K562 (cell line): ENCODE results near the gene TACR2. TPM values are rescaled to one million over a fixed set of nuclear protein-coding genes. Genes with fewer than 3 reads are reported as not detected.

Experiments used
- HMGN3 ChIP-seq: IDR thresholded peaks from 2 replicates; pipeline ENCODE4 v1.6.1; 2011; ENCODE audit warnings: borderline replicate concordance, low read depth, mild to moderate bottlenecking, mixed read lengths, low read length; ENCODE audit not compliant: insufficient read length; ENCODE audit errors: extremely low read depth
- MEF2D ChIP-seq: conservative IDR thresholded peaks from 2 replicates; pipeline ENCODE4 v1.6.1; 2016; ENCODE audit warnings: low read depth, missing genetic modification characterization, missing compliant biosample characterization
- MXD1 ChIP-seq: fragments of 250-450 bp; sonication (Bioruptor Pico); IDR thresholded peaks from 2 replicates; pipeline ENCODE4 v1.8.0; 2021; ENCODE audit warnings: borderline replicate concordance, mild to moderate bottlenecking, moderate library complexity; ENCODE audit not compliant: poor library complexity, severe bottlenecking
- SMAD3 ChIP-seq: fragments of 450-650 bp; formaldehyde crosslinking; conservative IDR thresholded peaks from 2 replicates; pipeline ENCODE4 v1.4.0; 2020; ENCODE audit warnings: mild to moderate bottlenecking
- TFAM ChIP-seq: fragments of 250-450 bp; sonication (Bioruptor Pico); conservative IDR thresholded peaks from 2 replicates; pipeline ENCODE4 v1.5.0; 2021; ENCODE audit warnings: mild to moderate bottlenecking, moderate library complexity
- ZFX ChIP-seq: sonication (generic); formaldehyde crosslinking; IDR thresholded peaks from 2 replicates; pipeline ENCODE4 v1.8.0; 2022; ENCODE audit warnings: mild to moderate bottlenecking, missing genetic modification reagents, moderate library complexity
- polyA plus RNA-seq, 8 experiments: library from polyadenylated mRNA; depleted of rRNA in 4 of 8; stranded (reverse) in 5 of 8; unstranded in 3 of 8; fragments of >200 nt; fragmentation: Nextera tagmentation in 2 of 8; fragmentation: Illumina TruSeq in 1 of 8; extraction: Ambion mirVana in 2 of 8; extraction: Trizol in 1 of 8; gene quantifications; 2 replicates each; pipeline versions ENCODE4 v1.2.1 to v1.2.3, GENCODE V29; 2011 to 2014; ENCODE audit warnings: inconsistent platforms in 1 of 8, missing spikeins in 1 of 8
- total RNA-seq, 7 experiments: library from RNA; depleted of rRNA in 6 of 7; stranded (reverse); fragments of >200 nt in 6 of 7; fragmentation: Illumina TruSeq in 2 of 7; extraction: Trizol in 2 of 7; gene quantifications; 2 replicates each; pipeline versions ENCODE4 v1.2.1 to v1.2.3, GENCODE V29; 2011 to 2021; ENCODE audit warnings: low replicate concordance in 1 of 7
- TF ChIP-seq, protein P1 (sequence below): sonication (generic); formaldehyde crosslinking; IDR thresholded peaks from 2 replicates; pipeline ENCODE4 v1.8.0; 2022; ENCODE audit warnings: mild to moderate bottlenecking, missing genetic modification reagents

Gene TACR2
- total and polyA plus RNA-seq, 9 of the 15 experiments (the other 6 are each of a cell fraction or from before 2014, with no cell fraction given) = not detected

DNA sequence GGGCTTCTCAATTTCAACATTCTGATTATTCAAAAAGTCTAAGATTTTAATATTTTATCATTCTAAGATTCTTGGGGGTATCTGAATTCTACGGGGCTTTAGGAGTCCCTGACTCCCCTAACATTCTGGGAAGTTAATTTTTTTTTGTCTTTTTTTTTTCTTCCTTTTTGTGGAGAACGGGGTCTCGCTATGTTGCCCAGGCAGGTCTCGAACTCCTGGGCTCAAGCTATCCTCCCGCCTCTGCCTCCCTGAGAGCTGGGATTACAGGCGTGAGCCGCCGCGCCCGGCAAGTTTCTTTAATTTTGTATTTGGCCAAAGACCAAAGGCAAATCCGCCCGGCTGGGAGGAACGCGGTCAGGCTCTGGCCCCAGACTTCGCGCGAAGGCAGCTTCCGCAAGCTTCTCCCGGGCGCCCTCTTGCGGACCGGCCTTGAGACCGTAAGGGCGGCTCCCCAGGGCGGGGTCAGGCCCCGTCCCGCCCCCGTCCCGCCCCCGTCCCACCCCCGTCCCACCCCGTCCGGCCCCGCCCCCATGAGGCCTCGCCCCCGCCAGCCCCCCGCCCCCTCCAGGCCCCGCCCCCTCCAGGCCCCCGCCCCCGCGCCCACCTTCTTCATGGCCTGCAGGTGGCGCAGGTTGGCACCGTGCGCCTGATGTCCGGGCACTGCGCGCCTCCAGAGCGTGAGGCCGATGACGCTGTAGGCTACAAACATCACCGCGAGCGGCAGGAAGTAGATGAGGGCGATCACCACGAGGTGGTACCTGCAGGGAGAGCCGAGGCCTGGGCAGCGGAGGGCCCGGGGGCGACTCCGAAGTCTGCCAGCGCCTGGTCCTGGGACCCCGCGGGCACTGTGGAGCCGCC, 8.2 kb downstream of the TACR2 start (continued):
- no peak for TF ChIP-seq MXD1
- TF ChIP-seq MEF2D = no peak
- TF ChIP-seq SMAD3 (CRISPR knock-in tag) = no peak
- TF ChIP-seq ZFX = peak; percentile 42
- TF ChIP-seq, protein P1, sequence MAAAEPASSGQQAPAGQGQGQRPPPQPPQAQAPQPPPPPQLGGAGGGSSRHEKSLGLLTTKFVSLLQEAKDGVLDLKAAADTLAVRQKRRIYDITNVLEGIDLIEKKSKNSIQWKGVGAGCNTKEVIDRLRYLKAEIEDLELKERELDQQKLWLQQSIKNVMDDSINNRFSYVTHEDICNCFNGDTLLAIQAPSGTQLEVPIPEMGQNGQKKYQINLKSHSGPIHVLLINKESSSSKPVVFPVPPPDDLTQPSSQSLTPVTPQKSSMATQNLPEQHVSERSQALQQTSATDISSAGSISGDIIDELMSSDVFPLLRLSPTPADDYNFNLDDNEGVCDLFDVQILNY (CRISPR knock-in tag) = no peak
- TF ChIP-seq HMGN3 = peak; percentile 50
- no peak for TF ChIP-seq TFAM (CRISPR knock-in tag)
